ENCODE results near the gene DCAF7.

GRCh38 chr17:63524051-63524450 is 26.2 kb upstream of the DCAF7 start:
- TF ChIP-seq EP300 (IDR thresholded peaks at IDR 0.05) (no peak), POLR2A (IDR thresholded peaks at IDR 0.05) (no peak)
